ENCODE results near the gene IL17B. TPM values are rescaled to one million over a fixed set of nuclear protein-coding genes. Genes with fewer than 3 reads are reported as not detected.

Gene IL17B
- total RNA-seq, 1 donor from 2014 or later, result not detected

DNA sequence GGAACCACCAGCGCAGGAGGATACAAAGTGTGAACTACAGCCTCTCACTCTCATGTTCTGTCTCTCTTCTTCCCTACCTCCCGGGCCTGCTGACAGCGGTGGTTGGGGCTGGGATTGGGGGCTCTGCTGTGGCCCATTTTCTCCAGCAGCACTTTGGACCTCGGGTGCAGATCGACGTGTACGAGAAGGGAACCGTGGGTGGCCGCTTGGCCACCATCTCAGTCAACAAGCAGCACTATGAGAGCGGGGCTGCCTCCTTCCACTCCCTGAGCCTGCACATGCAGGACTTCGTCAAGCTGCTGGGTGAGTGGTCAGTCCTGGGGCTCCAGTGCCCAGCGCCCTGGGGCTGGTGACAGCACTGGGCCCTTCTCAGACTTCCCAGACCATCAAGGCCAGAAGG lies 16.6 kb downstream of the IL17B start:
- intact Hi-C loops (cut with micrococcal nuclease), result no loop called here

DNA sequence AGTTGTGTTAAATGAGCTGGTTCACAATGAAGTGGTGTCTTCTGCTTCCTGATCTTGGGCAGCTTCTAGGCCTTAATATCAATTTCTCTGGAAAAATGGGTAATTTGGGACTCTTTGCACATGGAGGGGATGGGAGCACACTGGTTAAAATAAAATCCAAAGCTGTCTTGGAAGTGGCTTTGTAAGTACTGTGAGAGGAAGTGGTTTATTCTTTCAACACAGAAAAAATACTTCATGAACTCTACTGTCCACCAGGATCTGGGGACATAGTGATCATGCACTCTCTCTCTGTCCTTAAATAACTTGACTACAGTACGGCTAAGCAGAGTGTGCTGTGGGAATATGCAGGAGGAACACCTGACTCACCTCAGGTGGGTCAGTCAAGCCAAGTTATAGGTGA lies 18.8 kb downstream of the IL17B start:
- intact Hi-C loops (cut with micrococcal nuclease), result no loop called here

- intact Hi-C loops (cut with micrococcal nuclease), result loop anchor here (1.0 to 5.0 kb wide), 3 partner anchors 192 to 1893 kb away; partner anchors contain the start of genes CSNK1A1, GM2A and TCOF1
These were observed 20.1 kb downstream of the IL17B start for GRCh38 chr5:149358868-149359495.

DNA sequence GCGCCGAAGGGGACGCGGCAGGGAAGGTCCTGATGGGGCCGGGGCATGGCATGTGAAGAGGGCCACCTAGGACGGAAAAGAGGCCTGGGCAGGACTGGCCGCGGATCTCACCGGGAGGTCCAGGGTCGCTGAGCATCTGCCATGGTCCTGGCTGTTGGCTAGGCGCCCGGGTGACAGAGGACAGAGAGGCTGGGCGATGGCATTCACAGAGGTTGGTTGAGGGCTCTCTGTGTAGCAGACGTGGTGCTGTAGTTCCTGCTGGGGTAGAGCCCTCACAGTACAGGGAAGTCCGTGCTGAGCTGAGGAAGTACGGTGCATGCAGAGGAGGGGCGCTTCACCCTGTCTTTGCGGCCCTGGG lies 20.8 kb downstream of the IL17B start:
- intact Hi-C loops (cut with micrococcal nuclease), result loop anchor here (1.0 to 5.0 kb wide), 3 partner anchors 193 to 1894 kb away; partner anchors contain the start of genes CSNK1A1, GM2A and TCOF1

GRCh38 chr5:149357370-149358293 lies 21.5 kb downstream of the IL17B start, which contains the start of gene PCYOX1L:
PCYOX1L (plus strand) TSS chr5:149358046; CDS start chr5:149358069, 23 bp downstream.
- intact Hi-C loops (cut with micrococcal nuclease), result loop anchor here (1.0 to 5.0 kb wide), 7 partner anchors 12 to 1895 kb away; partner anchors contain the start of genes CSNK1A1, GM2A, GRPEL2 and SLC26A2

- intact Hi-C loops (cut with micrococcal nuclease), result loop anchor here (2.0 to 5.0 kb wide), 3 partner anchors 604 to 1896 kb away; partner anchors contain the start of genes GM2A, SLC26A2 and TCOF1
These were observed 22.7 kb downstream of the IL17B start for GRCh38 chr5:149356391-149356790.

- intact Hi-C loops (cut with micrococcal nuclease), result loop anchor here (2.0 to 5.0 kb wide), 3 partner anchors 605 to 1897 kb away; partner anchors contain the start of genes GM2A, SLC26A2 and TCOF1
These were observed 23.4 kb downstream of the IL17B start for GRCh38 chr5:149355688-149356087.

- intact Hi-C loops (cut with micrococcal nuclease), result no loop called here
These were observed 25.2 kb downstream of the IL17B start for GRCh38 chr5:149353911-149354310.

DNA sequence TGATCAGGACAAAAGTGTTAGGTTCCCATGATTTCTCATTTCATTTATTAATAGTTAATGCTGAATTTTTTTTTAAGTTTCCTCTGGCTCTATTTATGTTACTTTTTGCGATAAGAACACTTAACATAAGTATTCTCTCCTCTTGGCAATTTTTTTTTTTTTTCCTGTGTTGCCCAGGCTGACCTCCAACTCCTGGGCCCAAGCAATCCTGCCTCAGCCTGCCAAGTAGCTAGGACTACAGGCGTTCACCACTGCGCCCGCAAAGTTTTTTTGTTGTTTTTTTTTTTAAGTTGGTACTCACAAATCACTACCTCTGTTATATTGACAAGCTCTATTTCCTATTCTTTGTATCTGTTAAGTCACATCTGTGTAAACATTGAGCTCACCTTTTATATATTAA lies 26.9 kb downstream of the IL17B start:
- intact Hi-C loops (cut with micrococcal nuclease), result no loop called here

- intact Hi-C loops (cut with micrococcal nuclease), result loop anchor here (2.0 to 10.0 kb wide), 8 partner anchors 383 to 1735 kb away; partner anchors contain the start of genes CD74, FBXO38, JAKMIP2 and PPARGC1B
These were observed 29.7 kb downstream of the IL17B start for GRCh38 chr5:149349382-149349781.

- intact Hi-C loops (cut with micrococcal nuclease), result loop anchor here (2.0 to 10.0 kb wide), 8 partner anchors 384 to 1736 kb away; partner anchors contain the start of genes CD74, FBXO38, JAKMIP2 and PPARGC1B
These were observed 30.6 kb downstream of the IL17B start for GRCh38 chr5:149348518-149348917.

- intact Hi-C loops (cut with micrococcal nuclease), result loop anchor here (1.0 to 10.0 kb wide), 13 partner anchors 11 to 1906 kb away; partner anchors contain the start of genes ADRB2, CD74, CSNK1A1 and FBXO38
These were observed 33.2 kb downstream of the IL17B start for GRCh38 chr5:149345892-149346222.

- intact Hi-C loops (cut with micrococcal nuclease), result loop anchor here (1.0 to 10.0 kb wide), 13 partner anchors 12 to 1907 kb away; partner anchors contain the start of genes ADRB2, CD74, CSNK1A1 and FBXO38
These were observed 33.8 kb downstream of the IL17B start, which contains the start of gene GRPEL2 for GRCh38 chr5:149345147-149345891. GRPEL2 (plus strand) TSS chr5:149345499; CDS start chr5:149345540, 41 bp downstream.

DNA sequence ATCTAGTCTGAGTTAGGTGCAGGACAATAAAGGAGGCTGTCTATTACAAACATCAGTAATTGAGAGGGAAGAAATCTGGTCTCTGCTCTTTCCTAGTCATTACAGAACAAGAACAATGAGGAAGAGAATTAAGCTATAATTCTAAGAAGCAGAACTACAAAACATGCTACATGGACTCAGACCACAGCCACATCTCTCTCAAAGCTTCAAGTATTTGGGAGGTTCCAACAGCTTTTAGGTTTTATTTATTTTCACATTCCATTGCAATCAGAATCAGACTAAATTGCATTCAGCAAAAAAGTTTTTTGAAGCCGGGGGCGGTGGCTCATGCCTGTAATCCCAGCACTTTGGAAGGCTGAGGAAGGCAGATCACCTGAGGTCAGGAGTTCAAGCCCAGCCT lies 34.9 kb downstream of the IL17B start:
- intact Hi-C loops (cut with micrococcal nuclease), result loop anchor here (2.0 to 10.0 kb wide), 3 partner anchors 103 to 1741 kb away; partner anchors contain the start of gene TNIP1

GRCh38 chr5:149341876-149342275 lies 37.2 kb downstream of the IL17B start:
- intact Hi-C loops (cut with micrococcal nuclease), result loop anchor here (10.0 kb wide), 1 partner anchor 1743 kb away; the partner anchor contains the start of gene TNIP1

GRCh38 chr5:149340920-149341319 lies 38.2 kb downstream of the IL17B start:
- intact Hi-C loops (cut with micrococcal nuclease), result loop anchor here (10.0 kb wide), 1 partner anchor 1744 kb away; the partner anchor contains the start of gene TNIP1

DNA sequence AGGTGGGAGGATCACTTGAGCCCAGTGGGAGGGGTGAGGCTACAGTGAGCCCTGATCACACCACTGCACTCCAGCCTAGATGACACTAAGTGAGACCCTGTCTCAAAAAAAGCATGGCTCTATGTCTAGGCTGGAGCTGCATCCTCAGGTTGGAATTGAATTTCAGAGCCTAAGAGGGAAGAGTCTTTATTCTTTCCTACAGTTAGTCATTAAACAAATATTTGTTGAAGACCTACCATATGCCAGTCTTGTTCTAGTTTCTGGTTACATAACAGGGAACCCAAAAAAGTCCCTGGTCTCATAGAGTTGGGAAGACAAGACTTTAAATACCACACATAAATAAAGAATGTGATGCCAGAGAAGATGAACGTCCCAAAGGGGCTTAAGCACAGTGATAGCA lies 40.7 kb downstream of the IL17B start:
- intact Hi-C loops (cut with micrococcal nuclease), result no loop called here

- intact Hi-C loops (cut with micrococcal nuclease), result no loop called here
These were observed 41.4 kb downstream of the IL17B start for GRCh38 chr5:149337736-149338135.

DNA sequence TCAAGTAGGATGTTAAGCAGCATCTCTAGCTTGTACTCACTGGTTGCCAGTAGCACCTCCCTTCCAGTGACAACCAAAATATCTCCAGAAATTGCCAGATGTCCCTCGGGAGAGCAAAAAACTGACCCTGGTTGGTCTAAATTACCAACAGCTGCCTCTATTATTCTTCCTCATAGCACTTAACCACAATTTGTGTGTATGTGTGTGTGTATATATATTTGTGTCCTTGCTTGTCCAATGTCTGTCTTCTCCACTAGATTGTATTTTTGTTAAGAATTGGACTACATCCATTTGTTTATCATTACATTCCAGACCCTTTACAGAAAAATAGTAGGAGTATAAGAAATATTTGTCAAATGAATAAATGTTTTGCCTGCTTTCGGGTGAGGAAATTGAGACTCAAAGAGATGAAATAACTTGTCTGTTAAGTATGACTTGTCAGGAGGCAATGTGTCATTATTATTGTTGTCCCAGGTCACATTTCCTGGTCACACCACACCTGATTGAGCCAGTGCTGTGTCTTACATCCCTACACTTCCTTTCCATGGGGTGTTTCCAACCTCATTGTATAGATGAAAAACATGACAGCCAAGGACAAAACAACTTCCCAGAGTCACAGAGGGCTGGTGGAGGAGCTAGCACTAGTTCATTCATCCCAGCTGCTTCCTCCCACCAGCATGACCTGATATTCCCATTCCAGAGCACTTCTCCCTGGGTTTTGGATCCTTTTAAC lies 45.2 kb downstream of the IL17B start:
- intact Hi-C loops (cut with micrococcal nuclease), result no loop called here

DNA sequence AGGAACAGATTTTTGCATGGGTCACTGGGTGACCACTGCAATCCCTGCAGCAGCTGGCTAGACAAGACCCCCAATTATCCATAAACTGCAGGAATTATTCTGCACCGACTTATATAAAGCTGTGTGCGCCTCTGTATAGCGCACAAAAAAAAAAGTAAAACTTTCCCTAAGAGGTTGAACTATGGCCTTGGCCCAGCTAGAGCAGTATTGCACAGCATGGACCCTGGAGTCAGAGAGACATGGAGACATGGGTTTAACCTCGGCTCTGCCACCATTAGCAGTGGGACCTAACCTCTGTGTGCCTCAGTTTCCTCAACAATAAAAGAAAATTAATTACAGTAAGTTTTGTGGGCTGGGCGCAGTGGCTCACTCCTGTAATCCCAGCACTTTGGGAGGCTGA lies 50.9 kb downstream of the IL17B start:
- intact Hi-C loops (cut with micrococcal nuclease), result no loop called here

Data from T-helper 1 cell treated with Interleukin-12 subunit alpha and Interleukin-12 subunit beta and Interleukin-4 antibody, amounts not matched to agents 30 ng/mL and 1 ng/mL, for 36 hours (primary cell).